H7 (cell line): ENCODE data around the gene GAGE2A. TPM values are rescaled to one million over a fixed set of nuclear protein-coding genes. Genes with fewer than 3 reads are reported as not detected.
"Not testable (repeated sequence)": the region's sequence is repeated elsewhere in the genome, so short reads cannot be mapped to it uniquely, and the experiment has no call there.

Experiments
- DNase-seq: peaks from one replicate; pipeline ENCODE4 v3.0.0; 2012
- H3K27me3 ChIP-seq: 2 replicates; pipeline ENCODE4 v1.6.0; 2011; ENCODE audit warnings: mild to moderate bottlenecking, low read length; ENCODE audit not compliant: control insufficient read depth, insufficient read depth
- H3K36me3 ChIP-seq: replicated peaks from 2 replicates; pipeline ENCODE4 v1.5.1; 2011; ENCODE audit warnings: low read length; ENCODE audit not compliant: control insufficient read depth, insufficient read depth
- H3K4me3 ChIP-seq: 2 replicates; pipeline ENCODE4 v1.5.1; 2011; ENCODE audit warnings: low read depth, mild to moderate bottlenecking, control low read depth, low read length, moderate library complexity; ENCODE audit not compliant: insufficient read depth
- total RNA-seq: library from RNA; depleted of rRNA; stranded (reverse); fragments of >200 nt; shearing (Covaris generic); gene quantifications from 2 replicates; pipeline ENCODE4 v1.2.3, GENCODE V29; 2014; rRNA removed

The GAGE2A gene
- total RNA-seq = 0.70 TPM in 1 of 2 replicates, not detected in the other

DNA sequence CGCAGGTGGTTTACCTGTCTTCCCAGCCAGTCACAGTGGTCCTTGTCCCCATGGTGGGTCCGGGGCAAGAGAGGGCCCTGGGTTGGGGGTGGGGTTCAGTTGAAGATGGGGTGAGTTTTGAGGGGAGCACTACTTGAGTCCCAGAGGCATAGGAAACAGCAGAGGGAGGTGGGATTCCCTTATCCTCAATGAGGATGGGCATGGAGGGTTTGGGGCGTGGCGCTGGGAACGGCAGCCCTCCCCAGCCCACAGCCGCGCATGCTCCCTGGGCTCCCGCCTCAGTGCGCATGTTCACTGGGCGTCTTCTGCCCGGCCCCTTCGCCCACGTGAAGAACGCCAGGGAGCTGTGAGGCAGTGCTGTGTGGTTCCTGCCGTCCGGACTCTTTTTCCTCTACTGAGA, at the start of gene GAGE2A:
GAGE2A (plus strand) TSS at position 301 of the 400 bp plus-strand sequence. CDS start 1,155 bp downstream, outside the sequence.
- not testable (repeated sequence) for DNase-seq, H3K4me3 ChIP-seq, H3K27me3 ChIP-seq, H3K36me3 ChIP-seq

DNA sequence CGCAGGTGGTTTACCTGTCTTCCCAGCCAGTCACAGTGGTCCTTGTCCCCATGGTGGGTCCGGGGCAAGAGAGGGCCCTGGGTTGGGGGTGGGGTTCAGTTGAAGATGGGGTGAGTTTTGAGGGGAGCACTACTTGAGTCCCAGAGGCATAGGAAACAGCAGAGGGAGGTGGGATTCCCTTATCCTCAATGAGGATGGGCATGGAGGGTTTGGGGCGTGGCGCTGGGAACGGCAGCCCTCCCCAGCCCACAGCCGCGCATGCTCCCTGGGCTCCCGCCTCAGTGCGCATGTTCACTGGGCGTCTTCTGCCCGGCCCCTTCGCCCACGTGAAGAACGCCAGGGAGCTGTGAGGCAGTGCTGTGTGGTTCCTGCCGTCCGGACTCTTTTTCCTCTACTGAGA, 47.9 kb upstream of the GAGE2A start, which contains the start of gene GAGE12D:
GAGE12D (plus strand) TSS at position 301 of the 400 bp plus-strand sequence. CDS start 1,155 bp downstream, outside the sequence.
- H3K36me3 ChIP-seq, H3K4me3 ChIP-seq, H3K27me3 ChIP-seq, DNase-seq: not testable (repeated sequence)

GRCh38 chrX:49550989-49551388, 38.3 kb upstream of the GAGE2A start, which contains the start of gene GAGE12E:
TSS of gene GAGE12E (plus strand) at chrX:49551289. CDS start at chrX:49552444, 1,155 bp downstream.
- H3K27me3 ChIP-seq, H3K4me3 ChIP-seq, DNase-seq: not testable (repeated sequence)

DNA sequence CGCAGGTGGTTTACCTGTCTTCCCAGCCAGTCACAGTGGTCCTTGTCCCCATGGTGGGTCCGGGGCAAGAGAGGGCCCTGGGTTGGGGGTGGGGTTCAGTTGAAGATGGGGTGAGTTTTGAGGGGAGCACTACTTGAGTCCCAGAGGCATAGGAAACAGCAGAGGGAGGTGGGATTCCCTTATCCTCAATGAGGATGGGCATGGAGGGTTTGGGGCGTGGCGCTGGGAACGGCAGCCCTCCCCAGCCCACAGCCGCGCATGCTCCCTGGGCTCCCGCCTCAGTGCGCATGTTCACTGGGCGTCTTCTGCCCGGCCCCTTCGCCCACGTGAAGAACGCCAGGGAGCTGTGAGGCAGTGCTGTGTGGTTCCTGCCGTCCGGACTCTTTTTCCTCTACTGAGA, 28.8 kb upstream of the GAGE2A start, which contains the start of gene GAGE12F:
GAGE12F (plus strand) TSS at position 301 of the 400 bp plus-strand sequence. CDS start 1,155 bp downstream, outside the sequence.
- H3K4me3 ChIP-seq, H3K36me3 ChIP-seq, H3K27me3 ChIP-seq, DNase-seq: not testable (repeated sequence)

More at GRCh38 chrX:49550989-49551388, 38.3 kb upstream of the GAGE2A start, which contains the start of gene GAGE12E:
- H3K36me3 ChIP-seq = not testable (repeated sequence)

DNA sequence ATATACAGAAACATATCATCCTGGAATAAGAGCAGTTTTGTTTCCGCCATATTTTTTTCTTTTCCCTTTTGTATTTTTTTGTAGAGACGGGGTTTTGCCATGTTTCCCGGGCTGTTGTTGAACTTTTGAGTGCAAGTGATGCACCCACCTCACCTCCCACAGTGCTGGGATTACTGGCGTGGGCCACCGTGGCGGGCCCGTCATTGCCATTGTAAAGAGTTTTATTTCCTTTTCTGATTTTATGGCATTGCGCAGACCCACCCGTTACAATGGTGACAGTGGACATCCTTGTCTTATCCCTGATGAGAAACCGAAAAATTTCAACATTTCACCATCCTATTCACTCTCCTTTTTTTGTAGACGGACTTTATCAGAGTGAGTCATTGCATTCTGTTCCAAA, 20.6 kb upstream of the GAGE2A start:
- DNase-seq, H3K4me3 ChIP-seq, H3K27me3 ChIP-seq, H3K36me3 ChIP-seq: not testable (repeated sequence)

DNA sequence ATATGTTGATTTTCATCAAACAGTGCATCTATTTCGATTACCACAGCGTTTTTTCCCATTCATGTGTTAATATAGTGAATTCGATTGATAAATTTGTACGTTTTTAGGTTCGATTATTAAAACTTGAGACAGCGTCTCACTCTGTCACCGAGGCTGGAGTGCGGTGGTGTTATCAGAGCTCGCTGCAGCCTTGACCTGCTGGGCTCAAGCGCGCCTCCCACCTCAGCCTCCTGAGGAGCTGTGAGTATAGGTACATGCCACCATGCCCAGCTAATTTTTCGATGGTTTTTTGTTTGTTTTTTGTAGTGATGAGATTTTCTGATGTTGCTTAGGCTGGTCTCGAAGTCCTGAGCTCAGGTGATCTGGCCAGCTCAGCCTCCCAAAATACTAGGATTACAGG, 20.1 kb upstream of the GAGE2A start:
- not testable (repeated sequence) for H3K4me3 ChIP-seq, H3K27me3 ChIP-seq, H3K36me3 ChIP-seq, DNase-seq

DNA sequence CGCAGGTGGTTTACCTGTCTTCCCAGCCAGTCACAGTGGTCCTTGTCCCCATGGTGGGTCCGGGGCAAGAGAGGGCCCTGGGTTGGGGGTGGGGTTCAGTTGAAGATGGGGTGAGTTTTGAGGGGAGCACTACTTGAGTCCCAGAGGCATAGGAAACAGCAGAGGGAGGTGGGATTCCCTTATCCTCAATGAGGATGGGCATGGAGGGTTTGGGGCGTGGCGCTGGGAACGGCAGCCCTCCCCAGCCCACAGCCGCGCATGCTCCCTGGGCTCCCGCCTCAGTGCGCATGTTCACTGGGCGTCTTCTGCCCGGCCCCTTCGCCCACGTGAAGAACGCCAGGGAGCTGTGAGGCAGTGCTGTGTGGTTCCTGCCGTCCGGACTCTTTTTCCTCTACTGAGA, 19.2 kb upstream of the GAGE2A start, which contains the start of gene GAGE12G:
GAGE12G (plus strand) TSS at position 301 of the 400 bp plus-strand sequence. CDS start 1,155 bp downstream, outside the sequence.
- H3K4me3 ChIP-seq, DNase-seq, H3K27me3 ChIP-seq, H3K36me3 ChIP-seq: not testable (repeated sequence)

GRCh38 chrX:49579649-49580048, 9.6 kb upstream of the GAGE2A start, which contains the start of gene GAGE12H:
TSS of gene GAGE12H (plus strand) at chrX:49579949. CDS start at chrX:49581104, 1,155 bp downstream.
- H3K36me3 ChIP-seq, H3K27me3 ChIP-seq, DNase-seq, H3K4me3 ChIP-seq: not testable (repeated sequence)

DNA sequence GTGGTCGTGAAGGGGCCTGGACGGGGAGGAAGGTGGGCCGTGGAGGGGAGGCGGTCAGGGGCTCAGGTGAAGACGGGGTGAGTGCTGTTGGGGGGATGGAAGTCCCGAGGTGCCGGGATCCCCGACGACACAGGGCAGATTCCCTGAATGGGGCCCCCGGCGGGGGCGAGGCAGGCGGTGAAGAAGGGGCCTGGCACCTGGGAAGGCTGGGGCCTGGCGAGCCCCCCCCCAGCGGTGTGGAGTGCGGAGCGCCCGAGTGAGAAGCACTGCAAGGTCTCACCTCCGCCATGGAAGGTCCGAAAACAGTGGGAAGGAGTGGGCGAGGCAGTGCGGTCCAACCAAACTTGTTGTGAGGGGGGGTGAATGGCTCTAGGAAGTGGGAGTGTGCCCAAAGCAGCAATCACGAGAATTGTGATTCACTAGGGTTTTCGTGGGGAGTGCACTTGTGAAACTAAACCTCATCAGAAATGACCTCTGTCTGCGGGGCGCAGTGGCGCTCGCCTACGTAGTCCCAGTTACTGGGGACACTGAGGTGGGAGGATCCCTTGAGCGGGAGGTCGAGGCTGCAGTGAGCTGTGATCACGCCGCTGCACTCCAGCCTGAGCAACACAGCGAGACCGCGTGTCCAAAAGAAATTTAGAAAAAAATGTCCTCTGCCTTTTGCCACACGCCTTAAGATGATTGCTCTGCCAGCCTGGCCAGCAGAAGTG, 628 bp downstream of the GAGE2A start:
- H3K27me3 ChIP-seq, DNase-seq, H3K36me3 ChIP-seq, H3K4me3 ChIP-seq: not testable (repeated sequence)

DNA sequence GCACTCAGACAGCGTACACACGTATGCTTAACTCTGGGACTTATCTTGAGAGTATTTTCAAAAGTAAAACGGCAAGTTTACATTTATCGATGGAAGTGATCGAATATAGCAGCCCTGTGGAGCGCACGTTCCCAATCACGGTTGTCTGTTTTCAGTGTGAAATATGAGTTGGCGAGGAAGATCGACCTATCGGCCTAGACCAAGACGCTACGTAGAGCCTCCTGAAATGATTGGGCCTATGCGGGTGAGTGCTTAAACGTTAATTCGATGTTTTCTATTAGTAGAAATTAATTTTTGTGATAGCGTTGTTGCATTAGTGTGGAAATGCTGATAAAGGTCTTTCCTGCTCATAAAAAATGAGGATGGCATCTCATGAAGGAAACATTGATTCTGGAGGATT, 1.2 kb downstream of the GAGE2A start:
- not testable (repeated sequence) for H3K27me3 ChIP-seq, H3K36me3 ChIP-seq, H3K4me3 ChIP-seq, DNase-seq

DNA sequence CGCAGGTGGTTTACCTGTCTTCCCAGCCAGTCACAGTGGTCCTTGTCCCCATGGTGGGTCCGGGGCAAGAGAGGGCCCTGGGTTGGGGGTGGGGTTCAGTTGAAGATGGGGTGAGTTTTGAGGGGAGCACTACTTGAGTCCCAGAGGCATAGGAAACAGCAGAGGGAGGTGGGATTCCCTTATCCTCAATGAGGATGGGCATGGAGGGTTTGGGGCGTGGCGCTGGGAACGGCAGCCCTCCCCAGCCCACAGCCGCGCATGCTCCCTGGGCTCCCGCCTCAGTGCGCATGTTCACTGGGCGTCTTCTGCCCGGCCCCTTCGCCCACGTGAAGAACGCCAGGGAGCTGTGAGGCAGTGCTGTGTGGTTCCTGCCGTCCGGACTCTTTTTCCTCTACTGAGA, 9.4 kb downstream of the GAGE2A start, which contains the start of gene GAGE1:
GAGE1 (plus strand) TSS at position 301 of the 400 bp plus-strand sequence. CDS start 1,155 bp downstream, outside the sequence.
- H3K4me3 ChIP-seq, H3K36me3 ChIP-seq, DNase-seq: not testable (repeated sequence)

GRCh38 chrX:49610718-49611310, 21.5 kb downstream of the GAGE2A start:
- no peak overlapping the region for H3K4me3 ChIP-seq
- no peak for DNase-seq
- H3K36me3 ChIP-seq = no peaks in the 10 kb centered on the region
- H3K27me3 ChIP-seq = no peaks in the 10 kb centered on the region

More for the DNA sequence above, 9.4 kb downstream of the GAGE2A start, which contains the start of gene GAGE1:
- H3K27me3 ChIP-seq = not testable (repeated sequence)

DNA sequence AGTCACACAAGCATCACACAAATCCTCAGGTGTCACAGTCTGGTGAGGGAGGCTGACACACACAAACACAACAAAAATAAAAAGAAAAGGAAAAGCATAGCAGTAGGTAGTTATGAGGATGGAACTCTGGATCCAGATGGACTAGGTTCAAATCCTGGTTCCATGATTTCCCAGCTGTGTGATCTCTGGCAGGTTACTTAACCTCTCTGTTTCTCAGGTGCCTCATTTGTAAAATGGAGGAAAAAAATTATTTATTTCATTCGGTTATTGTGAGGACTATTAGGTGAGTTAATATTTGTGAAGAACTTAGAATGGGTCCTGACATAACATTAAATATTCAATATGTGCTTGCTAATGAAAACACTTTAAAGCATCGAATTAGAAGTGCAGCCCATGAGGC, 29.3 kb downstream of the GAGE2A start:
- no peak overlapping the region for H3K4me3 ChIP-seq
- DNase-seq = no peak
- no peaks in the 10 kb centered on the region for H3K27me3 ChIP-seq
- H3K36me3 ChIP-seq = no peaks in the 10 kb centered on the region

DNA sequence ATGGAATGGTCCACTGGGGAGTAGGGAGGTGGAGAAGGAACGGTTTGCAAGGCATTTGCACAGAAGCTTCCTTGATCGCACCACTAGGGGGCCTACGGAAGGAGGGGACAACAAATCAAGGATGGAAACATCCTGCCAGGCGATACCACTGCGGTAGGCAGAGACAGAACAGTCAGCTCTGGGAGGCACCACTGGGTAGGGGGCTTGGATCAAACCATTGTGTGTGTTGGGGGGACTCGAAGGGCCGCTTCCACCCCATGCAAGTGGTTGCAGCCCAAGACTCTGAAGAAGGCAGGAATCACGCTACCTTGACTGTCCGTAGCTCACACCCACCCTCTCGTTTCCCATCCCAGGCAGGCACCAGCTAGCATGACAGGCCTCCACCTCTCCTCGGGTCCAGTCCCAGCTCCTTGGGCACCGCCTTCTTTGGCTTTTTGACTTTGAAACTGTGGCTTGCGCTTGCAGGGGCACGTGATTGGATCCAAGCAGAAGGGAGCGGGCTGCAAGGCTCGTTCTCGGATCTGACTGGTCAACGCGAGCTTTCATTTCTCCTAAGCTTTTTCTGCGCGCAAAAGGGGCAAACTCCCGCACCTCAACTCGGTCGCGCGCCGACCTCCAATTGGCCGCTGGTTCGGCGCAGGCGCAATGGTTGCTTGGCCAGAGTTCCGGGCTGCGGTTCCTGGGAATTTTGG, 37.9 kb downstream of the GAGE2A start:
- Histone ChIP-seq H3K27me3 (no peaks in the 10 kb centered on the region), H3K36me3 (no peaks in the 10 kb centered on the region), H3K4me3 (no peak overlapping the region)
- DNase-seq = peak; percentile 66
